HG02798 (cell line): Measurements from ENCODE around the gene OR13C4.
A peak's percentile ranks its signal among the peaks of the same experiment; 100 is the strongest.
"Not testable (repeated sequence)": the region's sequence is repeated elsewhere in the genome, so short reads cannot be mapped to it uniquely, and the experiment has no call there.

ENCODE experiments used
- ATAC-seq: cut with Tn5 transposase; IDR thresholded peaks from one replicate; pipeline ENCODE4 v1.9.1; 2021; ENCODE audit warnings: mild to moderate bottlenecking; ENCODE audit not compliant: unreplicated experiment, poor library complexity

The OR13C4 gene

GRCh38 chr9:104527109-104527508, at the start of gene OR13C4:
TSS of gene OR13C4 (minus strand) at chr9:104527209. CDS start at chr9:104527209, 0 bp downstream.
- no peak for ATAC-seq

DNA sequence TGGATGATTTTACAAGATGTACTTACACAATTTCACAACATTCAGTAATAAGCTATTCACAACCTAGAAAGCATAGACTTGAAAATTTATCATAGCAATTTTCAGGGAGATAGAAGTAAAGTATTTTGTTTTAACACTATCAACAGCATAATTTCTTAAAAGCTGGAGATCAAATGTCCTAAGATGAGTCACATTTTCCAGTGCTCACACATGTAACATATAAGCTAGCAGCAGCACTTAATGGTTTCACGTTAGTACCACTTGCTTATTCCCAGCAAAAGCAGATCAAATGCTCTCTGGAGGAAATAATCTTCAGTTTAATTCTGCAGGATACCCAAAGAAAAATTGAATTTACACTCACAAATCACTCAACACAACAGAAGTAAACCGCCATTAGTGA, 48.4 kb upstream of the OR13C4 start:
- ATAC-seq = no peak

GRCh38 chr9:104572612-104573011, 45.6 kb upstream of the OR13C4 start:
- no peak for ATAC-seq

GRCh38 chr9:104568868-104569267, 41.9 kb upstream of the OR13C4 start, which contains the start of gene OR13C8:
TSS of gene OR13C8 (plus strand) at chr9:104569168. CDS start at chr9:104569168, 0 bp downstream.
- ATAC-seq = no peak

DNA sequence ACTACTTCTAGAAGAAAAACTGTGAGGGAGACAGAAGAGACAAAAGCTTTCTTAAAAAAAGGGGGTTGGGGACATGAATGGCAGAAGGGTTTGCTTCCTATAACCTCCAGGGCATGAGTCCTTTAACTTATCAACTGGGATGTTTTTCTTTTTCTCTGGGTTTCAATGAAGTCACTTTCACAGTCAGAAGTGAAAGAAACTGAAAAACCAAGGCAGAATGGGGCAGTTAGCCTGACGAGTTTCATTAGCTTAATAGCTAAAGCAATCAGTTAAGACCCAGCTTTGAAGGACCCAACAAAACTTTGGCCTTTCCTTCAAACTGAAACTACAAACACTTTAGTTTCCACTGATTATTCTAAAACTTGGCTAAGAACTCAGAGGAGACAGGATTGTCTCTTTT, 37.3 kb upstream of the OR13C4 start:
- ATAC-seq = no peak

DNA sequence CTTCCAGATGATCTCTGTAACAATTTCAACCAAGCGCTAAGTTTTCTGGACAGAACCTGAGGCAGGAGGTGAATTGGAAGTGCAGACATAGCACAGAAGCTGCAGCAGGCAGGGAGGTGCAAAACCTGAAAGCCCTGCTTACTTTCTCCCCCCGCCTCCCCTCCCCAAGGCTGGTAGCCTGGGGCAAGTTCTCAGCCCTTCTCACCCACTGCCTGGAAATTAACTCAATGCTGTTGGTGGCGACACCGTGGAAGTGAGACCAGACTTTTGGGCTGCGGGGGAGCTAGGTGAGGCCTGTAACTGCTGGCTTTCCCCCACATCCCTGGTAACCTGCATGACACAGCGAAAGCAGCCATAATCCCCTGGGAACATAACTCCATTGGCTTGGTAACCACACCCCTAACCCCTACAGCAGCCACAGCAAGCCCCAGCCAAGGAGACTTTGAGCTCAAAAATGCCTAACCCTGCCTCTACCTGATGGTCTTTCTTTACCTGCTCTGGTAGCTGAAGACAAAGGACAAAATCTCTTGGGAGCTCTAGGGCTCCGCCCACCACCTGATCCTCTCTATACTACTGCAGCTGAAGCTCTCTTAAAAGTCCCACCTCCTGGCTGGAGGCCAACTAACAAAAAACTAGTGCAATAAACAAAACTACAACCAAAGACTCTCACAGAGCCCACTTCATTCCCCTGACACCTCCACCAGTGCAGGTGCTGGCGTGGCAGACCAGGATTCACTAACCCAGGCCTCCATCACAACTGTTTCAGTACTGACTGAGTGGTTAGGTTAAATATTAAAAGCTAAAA, 30.0 kb upstream of the OR13C4 start:
- peak; percentile 76 for ATAC-seq

DNA sequence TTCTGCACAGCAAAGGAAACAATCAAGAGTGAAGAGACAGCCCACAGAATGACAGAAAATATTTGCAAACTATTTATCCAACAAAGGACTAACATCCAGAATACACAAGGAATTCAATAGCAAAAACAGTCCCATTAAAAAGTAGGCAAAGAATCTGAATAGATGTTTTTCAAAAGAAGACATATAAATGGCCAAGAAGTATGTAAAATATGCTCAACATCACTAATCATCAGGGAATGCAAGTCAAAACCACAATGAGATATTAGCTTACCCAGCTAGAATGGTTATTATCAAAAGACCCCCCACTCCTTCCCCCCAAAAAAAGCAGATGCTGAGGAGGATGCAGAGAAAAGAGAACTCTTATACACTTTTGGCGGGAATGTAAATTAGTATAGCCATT, 28.5 kb upstream of the OR13C4 start:
- ATAC-seq = no peak

DNA sequence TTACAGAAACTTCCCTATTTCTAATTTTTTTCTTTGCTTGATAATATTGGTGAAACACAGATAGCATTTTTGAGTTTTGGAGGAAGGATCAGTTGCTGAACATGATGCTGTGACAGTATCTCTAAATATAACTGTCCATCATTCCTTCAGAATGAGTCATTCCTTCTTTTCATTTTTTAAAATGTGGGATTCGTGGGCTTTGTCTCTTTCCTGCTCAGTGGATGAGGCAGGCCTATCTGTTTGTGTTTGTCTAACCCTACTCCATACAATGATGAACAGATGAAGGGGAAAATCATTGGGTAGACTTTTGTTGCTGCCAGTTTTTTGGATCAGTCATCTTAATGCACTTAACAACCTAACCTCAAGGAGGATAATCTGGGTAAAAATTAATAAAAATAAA, 26.3 kb upstream of the OR13C4 start:
- no peak for ATAC-seq

- no peak for ATAC-seq
Measured at GRCh38 chr9:104544644-104545043, 17.6 kb upstream of the OR13C4 start.

- no peak for ATAC-seq
Measured at GRCh38 chr9:104539275-104539674, 12.3 kb upstream of the OR13C4 start.

DNA sequence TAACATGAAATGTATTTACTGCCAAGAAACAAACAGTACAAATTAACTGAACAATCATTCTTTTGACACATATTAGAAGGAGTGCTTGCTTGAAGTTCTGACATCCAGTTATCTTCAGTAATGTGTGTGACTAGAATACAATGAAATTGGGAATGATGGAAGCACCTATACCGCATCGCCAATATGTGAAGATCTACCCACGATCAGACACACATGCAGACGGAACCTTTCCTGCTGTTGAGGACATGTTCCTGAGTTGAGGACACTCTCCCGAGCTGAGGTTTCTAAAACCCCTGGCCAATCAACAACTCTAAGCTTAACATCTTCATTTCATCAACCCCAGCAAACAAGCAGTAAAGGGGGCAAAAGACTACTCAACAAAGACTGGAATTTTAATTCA, 9.7 kb upstream of the OR13C4 start, which contains the start of gene OR13C3:
Gene OR13C3, minus strand, starts transcription at position 101 of the 400 bp plus-strand sequence. CDS start 133 bp downstream, outside the sequence.
- no peak for ATAC-seq

DNA sequence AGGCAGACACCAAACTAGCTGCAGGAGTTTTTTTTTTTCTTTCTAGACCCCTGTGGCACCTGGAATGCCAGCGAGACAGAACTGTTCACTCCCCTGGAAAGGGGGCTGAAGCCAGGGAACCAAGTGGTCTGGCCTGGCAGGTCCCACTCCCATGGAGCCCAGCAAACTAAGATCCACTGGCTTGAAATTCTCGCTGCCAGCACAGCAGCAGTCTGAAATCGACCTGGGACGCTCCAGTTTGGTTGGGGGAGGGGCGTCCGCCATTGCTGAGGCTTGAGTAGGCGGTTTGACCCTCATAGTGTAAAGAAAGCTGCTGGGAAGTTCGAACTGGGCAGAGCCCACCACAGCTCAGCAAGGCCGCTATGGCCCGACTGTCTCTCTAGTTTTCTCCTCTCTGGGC, 6.8 kb downstream of the OR13C4 start:
- ATAC-seq = not testable (repeated sequence)

GRCh38 chr9:104514901-104515300, 12.1 kb downstream of the OR13C4 start:
- ATAC-seq = no peak

DNA sequence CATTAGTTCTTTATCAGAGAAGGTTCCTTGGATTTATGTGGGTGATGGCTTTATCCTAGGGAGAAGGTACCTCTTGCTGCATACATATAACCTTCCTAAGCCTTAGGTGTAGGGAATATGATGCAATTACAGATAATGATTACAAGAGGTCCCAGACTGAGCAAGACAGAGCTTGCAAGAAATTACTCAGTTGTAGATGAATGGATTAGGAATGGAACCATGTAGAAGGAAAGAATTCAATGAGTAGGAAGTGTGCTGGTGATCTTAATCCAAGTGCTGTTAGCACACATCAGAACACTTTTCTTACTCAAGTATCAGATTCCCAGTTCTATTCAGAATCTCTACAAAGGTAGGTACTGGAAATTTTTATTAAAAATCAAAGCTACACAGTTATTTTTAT, 20.4 kb downstream of the OR13C4 start:
- ATAC-seq = no peak

DNA sequence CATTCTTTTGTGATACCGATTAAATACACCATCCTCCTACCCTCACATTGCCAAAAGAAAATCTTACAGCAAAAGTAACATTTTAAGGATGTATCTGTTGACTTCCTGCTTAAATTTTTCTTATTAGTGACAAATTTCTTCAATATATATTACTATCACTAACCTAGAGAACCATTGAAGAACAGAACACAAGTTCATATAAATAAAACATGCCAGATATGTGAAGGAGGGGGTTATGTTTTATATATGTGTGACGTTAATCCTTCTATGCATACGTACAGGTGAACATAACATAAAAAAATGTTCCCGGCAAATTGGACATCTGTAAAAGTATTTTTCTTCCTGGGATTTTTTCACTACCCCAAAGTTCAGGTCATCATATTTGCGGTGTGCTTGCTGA, 23.0 kb downstream of the OR13C4 start, which contains the start of gene OR13F1:
Gene OR13F1, plus strand, starts transcription at position 301 of the 400 bp plus-strand sequence. Its CDS starts 0 bp downstream, at position 301.
- ATAC-seq = no peak

DNA sequence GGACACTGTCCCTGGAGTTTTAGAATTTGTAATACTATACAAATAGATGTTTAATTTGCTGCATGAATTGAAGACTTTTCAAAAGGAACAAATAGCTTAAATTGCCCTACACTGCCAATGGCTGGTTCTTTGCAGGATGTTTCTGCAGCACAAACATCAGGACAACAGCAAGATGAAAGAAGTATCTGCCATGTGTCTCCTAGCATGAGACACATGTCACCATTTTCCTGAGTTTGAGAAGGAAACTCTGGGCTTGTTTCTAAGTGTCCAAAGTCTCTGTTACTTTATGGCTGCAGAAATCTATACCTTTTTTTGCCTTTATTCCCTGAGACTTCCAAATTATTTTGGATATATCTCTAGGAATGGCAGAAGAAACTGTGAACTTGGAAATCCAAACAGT, 23.6 kb downstream of the OR13C4 start:
- no peak for ATAC-seq

GRCh38 chr9:104494808-104495207, 32.2 kb downstream of the OR13C4 start:
- no peak for ATAC-seq

GRCh38 chr9:104485014-104485413, 42.0 kb downstream of the OR13C4 start:
- ATAC-seq = no peak

GRCh38 chr9:104482921-104483570, 44.0 kb downstream of the OR13C4 start:
- no peak for ATAC-seq
